IMR-90 (cell line): ENCODE measurements around the gene KRT6B. TPM values are rescaled to one million over a fixed set of nuclear protein-coding genes. Genes with fewer than 3 reads are reported as not detected.
"Not testable (repeated sequence)": the region's sequence is repeated elsewhere in the genome, so short reads cannot be mapped to it uniquely, and the experiment has no call there.

ENCODE experiments used
- ATAC-seq: fragments of 200-7000 bp; cut with Tn5 transposase; 2 replicates; pipeline ENCODE4 v1.9.1; 2020; ENCODE audit warnings: low read depth, mild to moderate bottlenecking, moderate library complexity
- BruUV-seq: library from RNA; stranded (reverse); fragments of 400-500 nt; replicated peaks from 2 replicates; lab custom pipeline; 2021; lab: Mats Ljungman, UMichigan
- CTCF ChIA-PET: fragments of 300-600 bp; formaldehyde crosslinking; extraction: SDS; loops from one replicate; lab custom pipeline; 2021; ENCODE audit warnings: antibody characterized with exemption; lab: Yijun Ruan, JAX
- POLR2A ChIA-PET: fragments of 300-600 bp; sonication (Branson Sonifier 250); formaldehyde crosslinking; loops from one replicate; lab custom pipeline; 2022; ENCODE audit warnings: antibody characterized with exemption; ENCODE audit not compliant: unreplicated experiment; lab: Charles Lee
- DNase-seq: peaks from one replicate; pipeline ENCODE4 v3.0.0; 2013
- H2AFZ ChIP-seq: replicated peaks from 2 replicates; pipeline ENCODE3; 2013; ENCODE audit warnings: low read length, mild to moderate bottlenecking; ENCODE audit not compliant: poor library complexity
- H2AK5ac ChIP-seq: 2 replicates; pipeline ENCODE4 v1.6.1; 2013; ENCODE audit warnings: low read depth, low read length, inconsistent platforms
- H2AK9ac ChIP-seq: replicated peaks from 2 replicates; pipeline ENCODE3; 2013; ENCODE audit warnings: mild to moderate bottlenecking, low read depth, low read length, moderate library complexity; ENCODE audit not compliant: poor library complexity
- H2BK120ac ChIP-seq: 2 replicates; pipeline ENCODE4 v1.6.1; 2013; ENCODE audit warnings: low read depth, low read length, inconsistent platforms
- H2BK15ac ChIP-seq: 3 replicates; pipeline ENCODE4 v1.6.1; 2013; ENCODE audit warnings: low read depth, low read length, inconsistent platforms
- H2BK20ac ChIP-seq: 2 replicates; pipeline ENCODE4 v1.6.1; 2013; ENCODE audit warnings: low read depth, mild to moderate bottlenecking, inconsistent platforms, low read length, moderate library complexity
- H2BK5ac ChIP-seq: 2 replicates; pipeline ENCODE4 v1.6.1; 2013; ENCODE audit warnings: mild to moderate bottlenecking, low read depth, low read length, inconsistent platforms; ENCODE audit not compliant: poor library complexity, severe bottlenecking
- H3K14ac ChIP-seq: replicated peaks from 2 replicates; pipeline ENCODE4 v1.6.1; 2013; ENCODE audit warnings: low read depth, low read length, inconsistent platforms
- H3K18ac ChIP-seq: 2 replicates; pipeline ENCODE4 v1.6.1; 2013; ENCODE audit warnings: low read depth, low read length, control low read depth
- H3K23ac ChIP-seq: 2 replicates; pipeline ENCODE4 v1.6.1; 2013; ENCODE audit warnings: low read depth, low read length, inconsistent platforms
- H3K27ac ChIP-seq: 2 replicates; pipeline ENCODE4 v1.5.1; 2013; ENCODE audit warnings: mild to moderate bottlenecking, control low read depth, low read length; ENCODE audit not compliant: insufficient read depth
- H3K27me3 ChIP-seq: 2 replicates; pipeline ENCODE4 v1.6.1; 2013; ENCODE audit warnings: low read length; ENCODE audit not compliant: control insufficient read depth, insufficient read depth
- H3K36me3 ChIP-seq: 2 replicates; pipeline ENCODE4 v1.6.1; 2013; ENCODE audit warnings: low read length, mixed read lengths; ENCODE audit not compliant: control insufficient read depth, insufficient read depth
- H3K4ac ChIP-seq: 2 replicates; pipeline ENCODE4 v1.6.1; 2013; ENCODE audit warnings: low read depth, low read length, inconsistent platforms
- H3K4me1 ChIP-seq: 2 replicates; pipeline ENCODE4 v1.6.1; 2013; ENCODE audit warnings: low read length, mixed read lengths; ENCODE audit not compliant: control insufficient read depth, insufficient read depth
- H3K4me2 ChIP-seq: 2 replicates; pipeline ENCODE4 v1.6.1; 2013; ENCODE audit warnings: low read depth, mild to moderate bottlenecking, control low read depth, low read length, moderate library complexity
- H3K4me3 ChIP-seq: 2 replicates; pipeline ENCODE4 v1.5.1; 2013; ENCODE audit warnings: low read depth, mild to moderate bottlenecking, control low read depth, low read length, moderate library complexity; ENCODE audit not compliant: insufficient read depth
- H3K56ac ChIP-seq: 2 replicates; pipeline ENCODE4 v1.6.1; 2013; ENCODE audit warnings: low read length, inconsistent platforms; ENCODE audit not compliant: insufficient read depth; ENCODE audit errors: extremely low read depth
- H3K79me1 ChIP-seq, 2 experiments: 2 replicates each; pipeline ENCODE4 v1.6.1; 2013; ENCODE audit warnings: low read length in 2 of 2, inconsistent platforms in 1 of 2, low read depth in 1 of 2
- H3K9ac ChIP-seq: 2 replicates; pipeline ENCODE4 v1.6.1; 2013; ENCODE audit warnings: low read depth, low read length, control low read depth
- H3K9me1 ChIP-seq: 2 replicates; pipeline ENCODE4 v1.6.1; 2013; ENCODE audit warnings: low read length, inconsistent platforms; ENCODE audit not compliant: insufficient read depth
- H3K9me3 ChIP-seq: 2 replicates; pipeline ENCODE4 v1.6.1; 2013; ENCODE audit warnings: low read length; ENCODE audit not compliant: control insufficient read depth, insufficient read depth
- H4K20me1 ChIP-seq: 2 replicates; pipeline ENCODE4 v1.6.1; 2013; ENCODE audit warnings: low read length, inconsistent platforms; ENCODE audit not compliant: insufficient read depth
- H4K5ac ChIP-seq: 2 replicates; pipeline ENCODE4 v1.6.1; 2013; ENCODE audit warnings: mild to moderate bottlenecking, low read depth, low read length, control low read depth
- H4K8ac ChIP-seq, 2 experiments: 2 replicates each; pipeline ENCODE4 v1.6.1; 2013; ENCODE audit warnings: low read depth in 2 of 2, low read length in 2 of 2, control low read depth in 1 of 2, inconsistent platforms in 1 of 2
- H4K91ac ChIP-seq: 2 replicates; pipeline ENCODE4 v1.6.1; 2013; ENCODE audit warnings: low read depth, low read length, inconsistent platforms; ENCODE audit not compliant: insufficient read depth
- WGBS, 2 experiments: methylation state at CpG; one replicate each; pipeline versions ENCODE4 v1.1.5 to v1.1.7; 2013; ENCODE audit warnings: missing lambda C conversion rate in 2 of 2; ENCODE audit not compliant: insufficient read length in 1 of 2; ENCODE audit errors: extremely low coverage in 2 of 2; 5-methylcytosine and 5-hydroxymethylcytosine counted together
- dilution Hi-C: fragments of 300-500 bp; cut with HindIII; formaldehyde crosslinking; loops from one replicate; pipeline ENCODE4 v1.14.3; 2018; ENCODE audit warnings: low sequenced_read_pairs; ENCODE audit not compliant: unreplicated experiment
- in situ Hi-C: fragments of 300-500 bp; cut with MboI; formaldehyde crosslinking; loops from 3 replicates; pipeline ENCODE4 v1.14.3; 2019; ENCODE audit warnings: low sequenced_read_pairs, inconsistent platforms, mixed read lengths
- intact Hi-C: fragments of 100-400 bp; cut with micrococcal nuclease; formaldehyde crosslinking; loops from 2 replicates; pipeline ENCODE4 v1.10.0; 2022
- polyA plus RNA-seq, 3 experiments: library from polyadenylated mRNA; depleted of rRNA; stranded (reverse); fragments of >200 nt; gene quantifications; 2 replicates each; pipeline ENCODE4 v1.2.3, GENCODE V29; 2012; ENCODE audit warnings: low replicate concordance in 1 of 3
- total RNA-seq: library from RNA; depleted of rRNA; stranded (reverse); fragments of >200 nt; gene quantifications from 2 replicates; pipeline ENCODE4 v1.2.3, GENCODE V29; 2012

The KRT6B gene
- total and polyA plus RNA-seq, 2 of the 4 experiments (the other 2 are of a cell fraction), result not detected

- POLR2A ChIA-PET, H3K56ac ChIP-seq, H3K14ac ChIP-seq, H3K9me3 ChIP-seq, intact Hi-C loops, BruUV-seq, H4K91ac ChIP-seq, H3K9ac ChIP-seq, H2BK120ac ChIP-seq, H3K4ac ChIP-seq, ATAC-seq, H2BK15ac ChIP-seq, H2AK9ac ChIP-seq, H3K4me1 ChIP-seq, H3K18ac ChIP-seq, H3K27me3 ChIP-seq, in situ Hi-C loops, H4K5ac ChIP-seq, DNase-seq, H2BK20ac ChIP-seq, H3K4me2 ChIP-seq, H3K36me3 ChIP-seq, H4K8ac ChIP-seq, H3K23ac ChIP-seq, H3K9me1 ChIP-seq, H3K79me1 ChIP-seq, H2AFZ ChIP-seq, CTCF ChIA-PET, H3K27ac ChIP-seq, H2AK5ac ChIP-seq, H2BK5ac ChIP-seq, H3K4me3 ChIP-seq, dilution Hi-C loops, H4K20me1 ChIP-seq: not testable (repeated sequence)
- WGBS, 2 experiments, result 83% methylated on average over 1 of the region's 6 CpGs; no CpG with 5 or more reads in 1 of the 2 experiments
Observed at GRCh38 chr12:52500574-52500973, 48.6 kb upstream of the KRT6B start.
